Measurements from ENCODE around the gene DNAH6. TPM values are rescaled to one million over a fixed set of nuclear protein-coding genes. Genes with fewer than 3 reads are reported as not detected.

DNAH6 gene
- total RNA-seq, 1 experiment from 2014 or later, result 0.32 TPM

DNA sequence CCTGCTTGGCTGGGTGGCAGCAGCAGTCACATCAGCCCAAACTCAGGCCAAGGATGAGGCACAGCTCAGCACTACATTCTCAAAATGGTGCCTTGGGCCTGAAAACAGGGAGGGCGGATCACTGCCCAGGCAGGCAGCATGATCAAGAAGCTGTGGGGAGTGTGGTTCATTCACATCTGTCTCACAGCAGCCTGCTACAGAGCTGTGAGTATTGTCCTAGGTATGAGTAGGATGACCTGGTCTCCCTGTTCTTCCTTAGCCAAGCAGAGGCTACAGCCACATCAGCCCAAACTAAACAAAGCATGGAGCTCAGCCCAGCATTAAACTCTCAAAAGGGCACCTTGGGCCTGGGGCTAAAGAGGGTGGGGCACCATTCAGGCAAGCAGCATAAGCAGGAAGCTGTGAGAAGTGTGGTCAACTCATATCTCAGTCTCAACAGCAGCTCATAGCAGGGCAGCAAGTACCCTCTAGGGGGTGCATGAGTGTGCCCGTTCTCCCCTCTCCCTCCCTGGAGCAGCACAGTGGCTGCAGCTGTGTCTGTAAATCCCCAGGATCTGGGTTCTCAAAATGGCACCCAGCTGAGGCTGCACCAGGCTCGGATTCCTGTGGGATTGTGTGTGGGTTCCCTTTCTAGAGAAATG lies 225.0 kb downstream of the DNAH6 start:
- no peaks in the 10 kb centered on the region; the same call in 1 of the 2 replicates for H3K9me3 ChIP-seq
- no peaks in the 10 kb centered on the region for H3K4me1 ChIP-seq
- Mint-ChIP-seq H3K9me3 (ENCODE audit: unreplicated experiment) (no peaks in the 10 kb centered on the region), H3K4me3 (ENCODE audit: unreplicated experiment) (no peak overlapping the region), H3K36me3 (ENCODE audit: insufficient read depth, unreplicated experiment) (no peaks in the 10 kb centered on the region), H3K27me3 (ENCODE audit: insufficient read depth, unreplicated experiment) (peaks cover 21% of the 10 kb centered on the region), H3K4me1 (ENCODE audit: low read depth, unreplicated experiment) (no peaks in the 10 kb centered on the region), H3K27ac (ENCODE audit: unreplicated experiment) (no peak overlapping the region)
- BruUV-seq (replicated peaks), result no TSS peak
- ChIA-PET CTCF (interaction anchor here (1.2 to 1.5 kb wide), 3 partner anchors 10 to 141 kb away, joined by 3 to 5 read pairs (median 4); no protein-coding TSS in a partner anchor), POLR2A (no interaction called here)
- H3K27me3 ChIP-seq (replicated peaks; ENCODE audit: control insufficient read depth, insufficient read depth, low read length), result no peaks in the 10 kb centered on the region; the same call in 1 of the 2 replicates
- H3K4me3 ChIP-seq (ENCODE audit: low read depth, low read length), result no peak overlapping the region
- intact Hi-C loops (cut with micrococcal nuclease; ENCODE audit: unreplicated experiment), result loop anchor here (1.0 kb wide), 2 partner anchors 141 to 186 kb away; no protein-coding TSS in a partner anchor
- no peaks in the 10 kb centered on the region for H3K36me3 ChIP-seq (ENCODE audit: control insufficient read depth, insufficient read depth, low read length)
- peak; percentile 36 to 43 for DNase-seq
- TF ChIP-seq, protein P1, sequence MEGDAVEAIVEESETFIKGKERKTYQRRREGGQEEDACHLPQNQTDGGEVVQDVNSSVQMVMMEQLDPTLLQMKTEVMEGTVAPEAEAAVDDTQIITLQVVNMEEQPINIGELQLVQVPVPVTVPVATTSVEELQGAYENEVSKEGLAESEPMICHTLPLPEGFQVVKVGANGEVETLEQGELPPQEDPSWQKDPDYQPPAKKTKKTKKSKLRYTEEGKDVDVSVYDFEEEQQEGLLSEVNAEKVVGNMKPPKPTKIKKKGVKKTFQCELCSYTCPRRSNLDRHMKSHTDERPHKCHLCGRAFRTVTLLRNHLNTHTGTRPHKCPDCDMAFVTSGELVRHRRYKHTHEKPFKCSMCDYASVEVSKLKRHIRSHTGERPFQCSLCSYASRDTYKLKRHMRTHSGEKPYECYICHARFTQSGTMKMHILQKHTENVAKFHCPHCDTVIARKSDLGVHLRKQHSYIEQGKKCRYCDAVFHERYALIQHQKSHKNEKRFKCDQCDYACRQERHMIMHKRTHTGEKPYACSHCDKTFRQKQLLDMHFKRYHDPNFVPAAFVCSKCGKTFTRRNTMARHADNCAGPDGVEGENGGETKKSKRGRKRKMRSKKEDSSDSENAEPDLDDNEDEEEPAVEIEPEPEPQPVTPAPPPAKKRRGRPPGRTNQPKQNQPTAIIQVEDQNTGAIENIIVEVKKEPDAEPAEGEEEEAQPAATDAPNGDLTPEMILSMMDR (IDR thresholded peaks at IDR 0.05; ENCODE audit: insufficient read depth in 1 of 2, low read depth in 1 of 2, low read length in 1 of 2, severe bottlenecking in 1 of 2, unreplicated experiment in 1 of 2), result peak; percentile 23 to 54

DNA sequence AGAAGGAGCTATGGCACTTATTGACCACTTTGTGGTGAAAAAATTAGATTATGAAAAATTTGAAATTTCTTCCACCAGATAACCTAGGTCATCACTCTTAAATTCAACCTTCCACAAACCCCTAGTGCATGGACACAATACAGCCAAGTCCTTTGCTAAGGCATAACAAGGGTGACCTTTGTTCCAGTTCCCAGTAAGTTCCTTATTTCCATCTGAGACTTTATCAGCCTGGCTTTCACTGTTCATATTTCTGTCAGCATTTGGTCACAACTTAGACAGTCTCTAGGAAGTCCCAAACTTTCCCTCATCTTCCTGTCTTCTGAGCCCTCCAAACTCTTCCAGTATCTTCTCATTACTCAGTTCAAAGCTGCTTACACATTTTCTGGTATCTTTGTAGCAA lies 232.0 kb downstream of the DNAH6 start:
- H3K36me3 Mint-ChIP-seq (ENCODE audit: insufficient read depth, unreplicated experiment), result no peaks in the 10 kb centered on the region
- H3K36me3 ChIP-seq (ENCODE audit: control insufficient read depth, insufficient read depth, low read length), result no peaks in the 10 kb centered on the region
- no peaks in the 10 kb centered on the region for H3K9me3 ChIP-seq
- H3K4me3 ChIP-seq (ENCODE audit: low read depth, low read length), result no peak overlapping the region
- CTCF ChIA-PET, result no interaction called here
- H3K4me1 Mint-ChIP-seq (ENCODE audit: low read depth, unreplicated experiment), result no peaks in the 10 kb centered on the region
- intact Hi-C loops (cut with micrococcal nuclease; ENCODE audit: unreplicated experiment), result no loop called here
- TF ChIP-seq, protein P1 (IDR thresholded peaks at IDR 0.05; ENCODE audit: insufficient read depth in 1 of 2, low read depth in 1 of 2, low read length in 1 of 2, severe bottlenecking in 1 of 2, unreplicated experiment in 1 of 2), result no peak
- H3K27me3 ChIP-seq (replicated peaks; ENCODE audit: control insufficient read depth, insufficient read depth, low read length), result no peaks in the 10 kb centered on the region
- DNase-seq, result no peak
- H3K27me3 Mint-ChIP-seq (ENCODE audit: insufficient read depth, unreplicated experiment), result peaks cover 16% of the 10 kb centered on the region
- no TSS peak for BruUV-seq (replicated peaks)
- no peak overlapping the region for H3K27ac Mint-ChIP-seq (ENCODE audit: unreplicated experiment)
- POLR2A ChIA-PET, result no interaction called here
- peaks cover 7% of the 10 kb centered on the region for H3K9me3 Mint-ChIP-seq (ENCODE audit: unreplicated experiment)
- no peaks in the 10 kb centered on the region for H3K4me1 ChIP-seq
- no peak overlapping the region for H3K4me3 Mint-ChIP-seq (ENCODE audit: unreplicated experiment)

DNA sequence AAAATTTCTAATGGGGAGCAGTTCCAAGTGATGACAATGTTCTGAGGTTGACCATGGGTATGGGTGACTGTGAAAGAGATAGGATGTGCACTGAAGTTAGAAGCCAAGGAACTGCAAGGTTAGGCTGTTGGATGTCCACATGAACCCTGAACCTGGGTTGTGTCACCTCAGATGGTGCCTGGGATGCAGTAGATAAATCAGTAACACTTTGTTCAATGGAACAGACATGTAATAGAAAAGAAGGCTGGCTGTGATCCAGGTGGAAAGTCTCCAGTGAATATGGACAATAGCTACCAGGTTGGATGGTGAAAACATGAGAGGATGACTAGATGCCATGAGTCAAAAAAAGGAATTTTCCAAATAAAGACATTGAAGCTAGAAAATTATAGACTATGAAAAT lies 233.1 kb downstream of the DNAH6 start:
- no peak for DNase-seq
- Mint-ChIP-seq H3K4me3 (ENCODE audit: unreplicated experiment) (no peak overlapping the region), H3K9me3 (ENCODE audit: unreplicated experiment) (peaks cover 7% of the 10 kb centered on the region), H3K4me1 (ENCODE audit: low read depth, unreplicated experiment) (no peaks in the 10 kb centered on the region), H3K27me3 (ENCODE audit: insufficient read depth, unreplicated experiment) (peaks cover 16% of the 10 kb centered on the region), H3K27ac (ENCODE audit: unreplicated experiment) (no peak overlapping the region), H3K36me3 (ENCODE audit: insufficient read depth, unreplicated experiment) (no peaks in the 10 kb centered on the region)
- BruUV-seq (replicated peaks), result no TSS peak
- TF ChIP-seq, protein P1 (IDR thresholded peaks at IDR 0.05; ENCODE audit: insufficient read depth in 1 of 2, low read depth in 1 of 2, low read length in 1 of 2, severe bottlenecking in 1 of 2, unreplicated experiment in 1 of 2), result no peak
- CTCF ChIA-PET, result interaction anchor here (0.6 kb wide), 1 partner anchor 782 kb away, joined by 3 read pairs; no protein-coding TSS in a partner anchor
- Histone ChIP-seq H3K36me3 (ENCODE audit: control insufficient read depth, insufficient read depth, low read length) (no peaks in the 10 kb centered on the region), H3K4me1 (no peaks in the 10 kb centered on the region), H3K9me3 (no peaks in the 10 kb centered on the region), H3K4me3 (ENCODE audit: low read depth, low read length) (no peak overlapping the region), H3K27me3 (replicated peaks; ENCODE audit: control insufficient read depth, insufficient read depth, low read length) (no peaks in the 10 kb centered on the region)
- POLR2A ChIA-PET, result no interaction called here
- intact Hi-C loops (cut with micrococcal nuclease; ENCODE audit: unreplicated experiment), result no loop called here

Measured in Caco-2 (cell line).